EH (cell line): ENCODE results near the gene TMEM225B.
"Not testable (repeated sequence)": the region's sequence is repeated elsewhere in the genome, so short reads cannot be mapped to it uniquely, and the experiment has no call there.

Experiments used
- DNase-seq: peaks from one replicate; pipeline ENCODE4 v3.0.0-alpha.2; 2015; ENCODE audit warnings: low read depth

The TMEM225B gene

DNA sequence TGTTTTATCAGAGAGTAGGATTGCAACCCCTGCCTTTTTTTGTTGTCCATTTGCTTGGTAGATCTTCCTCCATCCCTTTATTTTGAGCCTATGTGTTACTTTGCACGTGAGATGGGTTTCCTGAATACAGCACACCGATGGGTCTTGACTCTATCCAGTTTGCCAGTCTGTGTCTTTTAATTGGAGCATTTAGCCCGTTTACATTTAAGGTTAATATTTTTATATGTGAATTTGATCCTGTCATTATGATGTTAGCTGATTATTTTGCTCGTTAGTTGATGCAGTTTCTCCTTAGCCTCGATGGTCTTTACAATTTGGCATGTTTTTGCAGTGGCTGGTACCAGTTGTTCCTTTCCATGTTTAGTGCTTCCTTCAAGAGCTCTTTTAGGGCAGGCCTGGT lies 59.8 kb downstream of the TMEM225B start:
- not testable (repeated sequence) for DNase-seq
